Glomerular visceral epithelial cell (primary cell): ENCODE measurements around the gene ABTB1.
"Not testable (repeated sequence)": the region's sequence is repeated elsewhere in the genome, so short reads cannot be mapped to it uniquely, and the experiment has no call there.

ENCODE experiments used
- DNase-seq: peaks from one replicate; pipeline ENCODE4 v3.0.0-alpha.2; 2016; ENCODE audit errors: extremely low spot score

Gene ABTB1

DNA sequence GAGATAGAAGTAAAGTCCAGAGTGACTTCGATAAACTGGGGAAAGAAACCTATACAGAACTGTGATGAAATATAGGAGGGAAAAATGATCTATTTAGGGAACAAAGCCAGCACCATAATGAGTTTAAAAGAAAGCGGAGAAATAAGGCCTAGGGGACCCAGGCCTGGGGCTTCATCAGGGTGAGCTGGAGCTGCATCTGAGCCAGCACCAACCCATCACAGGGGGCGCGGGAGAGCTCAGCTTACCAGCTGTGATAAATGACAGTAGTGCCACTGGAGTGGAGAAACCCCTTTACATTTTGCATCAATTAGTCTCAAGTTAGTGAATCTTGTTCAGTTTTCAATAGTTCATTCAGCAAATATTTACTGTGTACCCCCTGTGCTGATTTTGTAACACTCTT is 22.5 kb upstream of the ABTB1 start:
- DNase-seq, result no peak

DNA sequence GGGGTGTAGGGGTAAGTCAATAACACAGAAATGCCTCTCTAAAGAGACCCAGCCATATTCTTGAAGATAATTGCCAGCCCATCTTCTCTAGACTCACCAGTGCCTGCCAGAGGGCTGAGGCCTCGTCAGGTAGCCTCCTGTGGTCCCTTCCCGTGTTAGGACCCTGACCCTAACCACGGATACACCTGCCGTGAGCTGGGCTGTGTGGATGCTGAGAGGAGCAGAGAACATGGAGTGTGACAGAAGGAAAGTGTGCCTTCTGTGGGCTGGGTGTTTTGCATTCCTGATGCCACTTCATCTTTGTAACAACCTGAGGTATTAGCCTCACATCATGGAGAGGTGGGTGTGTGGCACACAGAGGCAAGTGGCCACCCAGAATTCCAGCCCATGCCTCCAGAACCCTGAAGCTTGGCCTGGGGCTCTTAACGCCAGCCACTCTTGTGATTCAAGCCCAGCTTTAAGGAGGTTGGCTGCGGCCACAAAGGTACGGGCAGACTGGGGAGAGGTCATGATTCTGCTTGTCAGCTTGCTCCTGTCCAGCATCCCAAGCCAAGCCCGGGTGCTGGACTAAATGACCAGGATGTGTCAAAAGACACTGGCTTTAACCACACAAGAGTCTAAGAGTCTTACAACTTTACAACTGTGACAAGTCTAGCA is 21.1 kb upstream of the ABTB1 start:
- no peak for DNase-seq

DNA sequence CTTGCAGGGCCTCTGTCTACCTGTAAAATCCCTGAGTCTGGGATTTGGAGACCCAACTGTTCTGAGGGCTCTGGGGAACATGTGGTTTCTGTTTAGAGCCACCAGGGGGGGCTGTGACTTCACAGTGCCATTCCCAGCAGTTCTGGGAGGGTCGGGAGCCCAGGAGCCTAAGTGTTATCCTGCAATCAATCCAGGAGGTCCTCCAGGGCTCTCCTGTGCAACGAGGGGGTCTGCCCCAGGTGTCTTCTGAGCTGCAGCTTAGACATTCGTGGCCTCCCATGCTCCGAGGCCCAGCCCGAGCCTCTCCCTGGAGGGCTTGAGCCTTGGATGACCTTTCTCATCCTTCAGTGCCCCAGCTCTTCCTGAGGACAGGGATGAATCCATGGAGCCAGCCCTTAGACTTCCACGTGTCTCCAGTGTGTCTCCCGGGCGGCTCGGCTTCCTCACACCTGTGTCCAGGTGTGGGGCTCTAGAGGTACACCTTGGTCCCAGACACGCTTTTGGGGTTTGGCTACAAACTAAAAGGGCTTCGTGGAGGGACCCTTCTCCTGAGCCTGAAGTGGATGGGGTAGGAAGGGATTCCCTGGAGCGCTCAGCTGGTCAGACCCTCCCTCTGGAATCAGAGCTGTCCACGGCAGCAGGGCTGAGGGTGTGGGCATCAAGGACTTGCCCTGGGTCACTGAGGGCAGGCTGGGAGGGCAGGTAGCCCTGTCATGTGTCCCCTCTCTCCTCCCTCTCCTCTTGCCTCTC is 20.3 kb upstream of the ABTB1 start:
- DNase-seq, result peak; percentile 52

DNA sequence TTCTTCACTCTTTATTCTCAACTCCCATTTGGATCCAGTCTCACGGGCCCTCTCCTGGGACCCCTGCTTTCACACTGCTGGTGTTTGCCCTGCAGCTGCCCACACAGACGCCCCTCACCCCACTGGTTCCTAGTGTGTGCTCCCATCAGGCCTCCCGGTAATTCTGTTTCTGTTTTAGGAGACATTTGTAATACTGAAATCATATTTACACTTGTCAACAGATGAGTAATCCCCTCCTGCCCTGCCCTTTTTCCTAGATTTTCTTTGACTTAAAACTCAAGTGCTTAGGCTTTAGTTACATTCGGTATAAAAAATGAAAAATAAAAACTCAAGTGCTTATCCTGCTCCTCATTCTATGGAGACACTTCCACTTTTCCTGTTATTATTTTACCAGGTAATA is 18.4 kb upstream of the ABTB1 start:
- DNase-seq, result no peak

DNA sequence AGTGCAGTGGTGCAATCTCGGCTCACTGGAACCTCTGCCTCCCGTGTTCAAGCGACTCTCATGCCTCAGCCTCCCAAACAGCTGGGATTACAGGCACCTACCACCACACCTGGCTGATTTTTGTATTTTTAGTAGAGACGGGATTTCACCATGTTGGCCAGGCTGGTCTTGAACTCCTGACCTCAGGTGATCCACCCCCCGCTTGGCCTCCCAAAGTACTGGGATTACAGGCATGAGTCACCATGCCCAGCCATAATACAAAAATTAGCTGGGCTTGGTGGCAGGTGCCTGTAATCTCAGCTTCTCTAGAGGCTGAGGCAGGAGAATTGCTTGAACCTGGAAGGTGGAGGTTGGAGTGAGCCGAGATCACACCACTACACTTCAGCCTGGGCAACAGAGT is 17.8 kb upstream of the ABTB1 start:
- DNase-seq, result not testable (repeated sequence)

DNA sequence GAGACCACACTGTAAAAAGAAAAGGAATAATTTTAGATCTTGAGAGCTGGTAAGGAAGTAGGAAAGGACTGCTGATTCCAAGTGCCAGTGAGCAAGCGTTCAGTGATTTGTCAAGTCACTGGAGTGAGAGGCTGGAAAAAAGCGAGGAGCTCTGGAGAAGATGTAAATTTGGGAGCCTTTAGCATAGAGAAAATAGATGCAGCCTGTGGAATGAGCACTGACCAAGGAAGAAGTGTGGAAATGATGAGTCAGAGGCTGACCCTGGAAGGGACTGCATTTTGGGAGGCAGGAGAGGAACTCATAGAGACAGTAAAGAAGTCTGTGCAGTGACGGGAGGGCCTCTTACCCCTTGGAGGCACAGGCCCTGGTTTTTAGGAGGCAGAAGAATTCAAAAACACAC is 17.1 kb upstream of the ABTB1 start:
- DNase-seq, result no peak

DNA sequence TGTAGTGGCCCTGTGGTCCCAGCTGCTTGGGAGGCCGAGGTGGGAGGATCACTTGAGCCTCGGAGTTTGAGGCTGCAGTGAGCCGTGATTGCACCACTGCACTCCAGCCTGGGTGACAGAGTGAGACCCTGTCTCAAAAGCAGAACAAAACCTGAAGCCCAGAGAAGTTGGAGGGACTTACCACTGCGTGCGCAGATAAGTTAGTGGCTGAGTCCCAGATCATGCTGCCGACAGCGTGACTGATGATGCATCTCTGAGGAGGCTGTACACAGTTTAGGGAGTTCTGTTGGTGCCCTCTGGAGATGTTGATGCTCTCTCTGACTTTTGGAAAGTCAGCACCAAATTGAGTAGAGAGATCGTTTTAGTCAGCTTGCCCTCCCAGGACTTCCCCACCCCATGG is 15.8 kb upstream of the ABTB1 start:
- DNase-seq, result no peak

DNA sequence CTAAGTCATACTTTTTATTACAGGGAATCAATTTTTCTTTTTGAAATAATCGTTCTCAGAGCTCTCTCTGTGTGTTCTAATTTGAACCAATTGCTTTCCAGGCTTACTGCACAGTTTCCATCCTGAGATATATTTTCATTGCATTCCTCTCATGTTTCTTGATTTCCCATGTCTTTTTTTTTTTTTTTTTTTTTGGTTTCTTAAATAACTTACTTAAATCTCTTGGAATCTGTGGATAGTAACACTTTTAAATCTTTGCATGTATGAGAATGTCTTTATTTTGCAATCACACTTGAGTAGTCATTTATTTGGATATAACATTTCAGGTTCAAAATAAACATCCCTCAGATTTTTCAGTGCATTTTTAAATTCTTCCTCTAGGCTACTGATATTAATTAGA is 14.5 kb upstream of the ABTB1 start:
- no peak for DNase-seq

DNA sequence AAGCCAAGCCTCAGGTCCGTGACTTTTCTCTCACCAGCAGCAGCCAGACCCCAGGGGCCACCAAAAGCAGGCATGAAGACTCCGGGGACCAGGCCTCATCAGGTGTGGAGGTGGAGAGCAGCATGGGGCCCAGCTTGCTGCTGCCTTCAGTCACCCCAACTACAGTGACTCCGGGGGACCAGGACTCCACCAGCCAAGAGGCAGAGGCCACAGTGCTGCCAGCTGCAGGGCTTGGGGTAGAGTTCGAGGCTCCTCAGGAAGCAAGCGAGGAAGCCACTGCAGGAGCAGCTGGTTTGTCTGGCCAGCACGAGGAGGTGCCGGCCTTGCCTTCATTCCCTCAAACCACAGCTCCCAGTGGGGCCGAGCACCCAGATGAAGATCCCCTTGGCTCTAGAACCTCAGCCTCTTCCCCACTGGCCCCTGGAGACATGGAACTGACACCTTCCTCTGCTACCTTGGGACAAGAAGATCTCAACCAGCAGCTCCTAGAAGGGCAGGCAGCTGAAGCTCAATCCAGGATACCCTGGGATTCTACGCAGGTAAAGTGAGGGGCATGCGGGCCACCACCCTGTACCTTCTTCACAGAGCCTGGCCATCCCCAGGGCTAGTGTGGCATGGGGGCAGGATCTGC is 12.0 kb upstream of the ABTB1 start:
- DNase-seq, result no peak

DNA sequence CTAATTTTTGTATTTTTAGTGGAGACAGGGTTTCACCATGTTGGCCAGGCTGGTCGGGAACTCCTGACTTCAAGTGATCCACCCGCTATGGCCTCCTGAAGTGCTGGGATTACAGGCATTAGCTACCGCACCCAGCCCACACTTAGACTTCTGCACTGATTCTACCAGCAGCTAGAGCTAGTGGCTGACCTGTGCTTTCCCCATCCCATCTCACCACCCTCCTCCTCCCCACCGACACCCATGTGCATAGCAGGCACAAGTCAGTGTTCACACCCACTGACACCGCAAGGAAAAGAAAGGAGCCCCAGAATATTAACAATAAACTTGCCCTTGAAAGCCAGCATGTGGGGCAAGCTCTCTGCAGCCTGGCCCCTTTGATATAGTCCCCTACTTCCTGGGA is 11.2 kb upstream of the ABTB1 start:
- DNase-seq, result no peak

DNA sequence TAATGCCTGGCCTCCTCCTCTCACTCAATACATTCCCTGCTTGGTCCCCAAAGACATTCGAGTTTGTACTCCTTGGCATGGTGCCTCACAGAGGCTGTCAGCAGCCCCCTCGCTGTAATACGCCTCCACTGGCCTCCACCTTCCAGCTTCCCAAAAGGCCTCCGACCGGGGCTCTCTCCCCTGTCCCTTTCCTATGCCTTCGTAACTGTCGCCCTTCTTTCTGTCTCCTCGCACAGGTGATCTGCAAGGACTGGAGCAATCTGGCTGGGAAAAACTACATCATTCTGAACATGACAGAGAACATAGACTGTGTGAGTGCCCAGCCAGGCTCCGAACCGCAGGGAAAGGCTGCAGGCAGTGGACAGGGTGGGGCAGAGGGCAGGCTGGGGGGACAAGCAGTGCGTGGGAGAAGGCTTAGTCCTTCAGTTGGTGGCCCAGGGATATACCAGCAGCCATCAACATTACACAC is 10.7 kb upstream of the ABTB1 start:
- DNase-seq, result no peak

DNA sequence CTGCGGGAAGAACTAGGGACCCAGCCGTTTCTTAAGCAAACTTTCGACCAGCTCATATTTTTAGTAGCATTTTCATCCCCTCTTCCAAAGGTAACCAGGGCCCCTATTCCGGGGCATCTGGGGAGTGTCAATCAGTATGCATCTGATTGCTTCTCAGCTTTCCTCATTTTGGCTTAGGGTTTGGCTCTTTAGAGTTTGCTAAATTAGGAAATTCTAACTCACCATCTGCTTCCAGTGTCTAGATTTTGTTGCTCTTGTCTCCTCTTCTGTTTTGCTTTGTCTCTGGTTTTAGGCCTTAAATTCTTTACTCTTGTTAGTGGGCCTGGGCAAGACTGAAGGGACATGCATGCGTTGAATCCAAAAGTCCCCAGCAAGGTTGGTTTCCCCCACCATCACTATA is 9.6 kb upstream of the ABTB1 start:
- no peak for DNase-seq

DNA sequence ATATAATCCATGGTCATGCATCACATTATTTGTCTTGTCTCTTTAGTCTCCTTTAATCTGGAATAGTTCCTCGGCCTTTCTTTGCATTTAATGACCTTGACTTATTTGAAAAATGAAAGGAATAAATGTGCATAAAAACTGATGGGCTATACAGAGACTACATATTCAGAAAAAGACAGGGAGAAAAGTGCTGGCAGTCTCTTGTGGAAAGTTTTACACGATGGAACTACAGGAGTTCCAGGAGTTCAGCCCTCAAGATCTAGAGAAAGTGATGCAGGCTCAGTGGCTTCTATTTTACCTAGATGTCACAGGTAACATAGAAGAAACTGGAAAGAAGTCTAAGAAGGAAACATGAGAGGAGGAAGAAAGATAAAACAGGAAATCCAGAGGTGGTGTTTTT is 7.6 kb upstream of the ABTB1 start:
- no peak for DNase-seq

DNA sequence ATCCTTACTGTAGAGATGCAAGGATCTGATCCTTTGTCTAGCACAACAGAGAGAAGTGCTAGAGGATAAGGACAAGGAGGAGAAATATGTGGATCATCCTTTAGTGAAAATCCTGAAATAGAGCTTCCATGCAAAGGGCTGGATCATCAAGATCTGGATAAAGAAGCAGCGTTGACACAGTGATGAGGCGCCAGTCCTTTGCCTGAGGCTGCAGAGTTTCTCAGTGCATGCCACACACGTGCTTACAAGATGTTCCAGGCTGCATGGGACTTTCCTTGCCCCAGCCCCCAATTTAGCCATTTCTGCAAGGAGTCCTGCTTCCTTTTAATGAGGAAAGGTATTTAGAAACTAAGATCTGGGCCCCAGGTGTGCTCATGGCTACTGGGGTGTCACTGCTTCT is 7.2 kb upstream of the ABTB1 start:
- no peak for DNase-seq

DNA sequence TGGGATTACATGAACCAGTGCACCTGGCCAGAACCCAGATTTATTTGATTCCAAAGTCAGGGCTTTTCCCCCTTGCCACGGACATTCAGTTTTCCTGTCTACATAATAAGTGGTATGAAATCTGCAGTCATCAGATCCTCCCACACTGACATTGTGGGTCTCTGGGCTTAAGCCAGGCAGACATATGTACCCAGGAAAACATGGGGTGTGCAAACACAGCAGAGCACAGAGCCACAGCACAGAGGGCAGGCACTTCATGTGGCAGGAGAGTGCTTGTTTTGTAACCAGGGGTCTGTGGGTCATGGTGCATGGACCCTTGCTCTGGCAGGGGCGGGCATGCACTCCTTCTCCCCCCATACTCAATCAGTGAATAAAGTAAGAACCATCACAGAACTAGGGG is 6.1 kb upstream of the ABTB1 start:
- no peak for DNase-seq

DNA sequence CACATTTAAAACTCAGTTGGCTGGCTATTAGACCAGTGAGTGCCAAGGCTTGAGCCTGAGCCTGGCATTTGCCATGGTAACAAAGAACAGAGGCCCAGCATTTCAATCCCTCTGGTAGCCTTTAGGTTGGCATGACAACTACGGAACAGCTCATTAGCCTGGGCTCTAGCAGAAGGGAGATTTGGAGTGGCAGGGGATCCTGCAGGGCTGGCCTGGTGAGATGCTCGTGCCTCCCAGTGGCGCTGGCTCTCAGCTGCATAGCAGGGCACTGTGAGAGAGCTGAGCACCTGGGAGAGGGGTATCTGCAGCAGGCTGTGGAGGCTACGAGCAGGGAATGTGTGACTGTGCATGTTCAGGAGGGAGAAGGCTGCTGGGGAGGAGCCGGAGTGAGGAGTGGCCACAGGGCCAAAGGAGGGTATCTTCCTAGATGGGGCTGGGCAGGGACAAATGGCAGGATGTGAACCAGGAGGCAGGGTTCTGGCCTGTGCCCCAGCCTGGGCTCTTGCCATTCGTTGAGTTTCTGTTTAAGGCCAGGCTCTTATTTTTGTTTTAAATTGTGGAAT is 5.6 kb upstream of the ABTB1 start:
- DNase-seq, result no peak

DNA sequence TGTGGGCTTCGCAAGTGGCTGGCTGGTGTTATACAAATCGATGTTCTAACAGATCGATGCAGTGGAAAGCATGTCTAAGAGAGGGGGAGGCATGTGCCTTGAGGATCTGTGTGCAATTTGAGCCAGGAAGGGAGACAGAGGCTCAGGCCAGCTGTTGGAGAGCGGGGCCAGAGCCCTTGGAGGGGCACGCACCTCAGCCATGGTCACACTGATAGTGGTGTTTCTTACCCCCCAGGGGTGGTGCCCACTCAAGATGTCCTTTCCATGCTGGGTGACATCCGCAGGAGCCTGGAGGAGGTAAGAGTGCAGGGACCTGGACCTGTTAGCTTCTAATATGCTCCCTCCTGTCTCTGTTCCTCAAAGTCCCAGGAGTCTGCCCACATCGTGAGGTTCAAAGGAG is 3.8 kb upstream of the ABTB1 start:
- DNase-seq, result no peak

DNA sequence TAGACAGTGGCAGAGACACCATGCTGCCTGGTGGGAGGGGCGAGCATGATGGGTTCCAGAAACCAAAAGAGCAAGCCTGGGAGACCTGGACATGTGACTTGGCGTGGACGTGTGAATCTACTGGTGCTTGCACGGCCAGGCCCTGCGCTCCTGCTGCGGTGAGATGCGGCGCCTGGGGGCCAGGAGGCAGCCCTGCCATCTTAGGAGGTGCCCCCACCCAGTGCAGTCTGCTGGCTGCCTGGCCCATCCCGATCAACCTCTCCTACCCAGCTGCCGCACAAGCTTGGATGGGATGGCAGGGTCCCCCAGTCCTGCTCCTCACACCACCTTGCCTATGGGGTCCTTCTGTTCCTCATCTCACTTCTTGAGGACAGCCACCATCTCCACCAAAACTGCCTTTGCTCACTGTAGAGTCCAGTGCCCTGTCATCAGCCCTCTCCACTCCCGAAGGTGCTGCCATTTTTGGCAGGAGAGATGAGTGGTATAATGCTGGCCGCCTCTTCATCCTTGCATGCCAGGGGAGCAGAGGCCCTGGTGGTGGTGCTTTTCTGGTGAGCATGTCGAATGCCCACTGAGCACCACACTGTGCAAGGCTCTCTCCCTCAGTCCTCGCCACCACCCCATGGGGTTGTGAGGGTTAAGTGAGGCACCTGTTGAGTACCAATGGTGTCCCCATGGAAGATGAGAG is 3.1 kb upstream of the ABTB1 start:
- no peak for DNase-seq

DNA sequence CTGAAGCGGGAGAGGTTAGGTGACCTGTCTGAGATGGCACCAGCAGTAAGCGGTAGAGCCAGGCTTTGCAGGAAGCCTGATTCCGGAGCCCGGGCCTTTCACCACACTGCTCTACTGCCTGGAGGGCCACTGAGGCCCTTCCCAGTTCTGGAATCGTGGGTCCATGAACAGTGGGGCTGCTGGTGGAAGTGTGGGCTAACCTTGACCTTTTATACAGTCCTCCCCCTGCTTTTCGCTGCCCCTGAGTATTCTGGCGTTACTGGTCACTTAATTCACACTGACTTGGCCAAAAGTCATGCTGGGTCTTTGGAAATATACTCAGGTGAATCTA is 2.6 kb upstream of the ABTB1 start:
- no peak for DNase-seq

DNA sequence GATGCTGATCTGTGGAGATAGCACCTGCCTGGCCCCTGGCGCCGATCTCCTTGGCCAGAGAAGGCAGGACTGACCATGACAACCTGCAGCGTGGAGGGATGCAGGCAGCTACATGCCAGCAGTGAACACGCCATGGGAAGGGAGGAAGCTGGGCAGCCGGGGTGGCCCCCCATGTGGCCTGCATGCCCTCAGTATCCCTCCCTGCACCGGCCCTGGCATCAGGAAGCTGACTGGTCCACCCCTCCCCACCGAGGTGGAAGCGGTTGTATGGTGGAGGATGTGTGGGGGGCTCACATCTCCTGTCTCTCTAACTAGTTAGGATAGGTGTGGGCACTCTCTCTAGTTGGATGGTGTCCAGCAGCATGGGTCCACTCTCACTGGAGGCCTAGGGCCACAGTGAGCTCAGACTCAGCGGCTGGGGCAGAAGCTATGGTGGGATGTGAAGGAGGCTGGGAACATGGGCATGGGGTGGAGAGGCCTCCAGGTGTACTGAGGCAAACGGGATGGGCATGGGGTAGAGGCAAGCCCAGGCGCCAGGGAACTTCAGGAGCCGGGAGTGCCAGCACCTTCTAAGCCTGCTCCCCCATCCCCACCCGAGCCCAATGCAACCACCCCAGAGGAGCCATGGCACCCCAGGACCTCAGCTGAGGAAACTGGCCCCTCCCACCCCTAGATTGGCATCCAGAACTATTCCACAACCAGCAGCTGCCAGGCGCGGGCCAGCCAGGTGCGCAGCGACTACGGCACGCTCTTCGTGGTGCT is 1.8 kb upstream of the ABTB1 start:
- DNase-seq, result no peak

DNA sequence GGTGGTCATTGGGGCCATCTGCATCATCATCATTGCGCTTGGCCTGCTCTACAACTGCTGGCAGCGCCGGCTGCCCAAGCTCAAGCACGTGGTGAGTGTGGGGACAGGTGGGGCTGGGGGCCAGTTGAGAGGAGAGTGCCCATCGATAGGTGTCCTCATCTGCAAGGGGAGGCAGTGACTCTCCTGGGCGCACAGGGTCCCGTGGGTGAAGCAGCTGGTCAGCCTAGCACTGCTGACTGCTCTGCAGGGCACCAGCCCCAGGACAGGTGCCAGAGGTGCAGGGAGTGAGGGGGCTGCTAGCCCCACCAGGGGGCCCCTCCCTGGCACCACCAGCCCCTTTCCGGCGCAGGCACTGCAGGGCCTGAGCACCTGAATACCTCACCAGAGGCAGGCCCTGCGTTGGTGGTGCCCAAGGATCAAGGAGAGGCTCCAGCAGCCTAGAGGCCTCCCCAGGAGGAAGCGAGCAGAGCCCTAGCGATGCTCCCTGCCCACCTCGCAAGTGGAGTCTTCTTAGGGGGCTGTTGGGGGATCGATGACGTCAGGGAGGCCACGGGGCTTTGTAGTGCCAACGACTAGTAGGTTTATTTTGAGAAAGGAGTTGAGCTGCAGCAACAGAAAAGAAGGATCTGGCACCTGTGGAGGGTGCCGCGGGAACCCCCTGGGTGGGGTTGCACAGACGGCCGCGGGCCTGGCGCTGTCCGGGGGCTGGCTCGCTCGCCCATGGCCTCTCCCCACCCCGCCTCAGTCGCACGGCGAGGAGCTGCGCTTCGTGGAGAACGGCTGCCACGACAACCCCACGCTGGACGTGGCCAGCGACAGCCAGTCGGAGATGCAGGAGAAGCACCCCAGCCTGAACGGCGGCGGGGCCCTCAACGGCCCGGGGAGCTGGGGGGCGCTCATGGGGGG is 976 bp upstream of the ABTB1 start:
- DNase-seq, result no peak
